IMR-90 (cell line): Measurements from ENCODE around the gene AUTS2.

Source experiments
- BHLHE40 ChIP-seq: fragments of 150-350 bp; IDR thresholded peaks from 2 replicates; pipeline ENCODE4 v1.6.1; 2016; ENCODE audit warnings: mild to moderate bottlenecking, low read depth, low read length
- CEBPB ChIP-seq: IDR thresholded peaks from 2 replicates; pipeline ENCODE4 v1.6.1; 2012; ENCODE audit warnings: low read depth, low read length, improper control_type of control experiment
- CHD1 ChIP-seq: IDR thresholded peaks from 2 replicates; pipeline ENCODE4 v1.6.1; 2012; ENCODE audit warnings: low read depth, low read length, improper control_type of control experiment
- MAZ ChIP-seq: IDR thresholded peaks from 2 replicates; pipeline ENCODE4 v1.6.1; 2012; ENCODE audit warnings: low read depth, mild to moderate bottlenecking, low read length, improper control_type of control experiment, moderate library complexity, borderline replicate concordance
- MXI1 ChIP-seq: IDR thresholded peaks from 2 replicates; pipeline ENCODE4 v1.6.1; 2012; ENCODE audit warnings: low read depth, mild to moderate bottlenecking, low read length, moderate library complexity, borderline replicate concordance
- NFE2L2 ChIP-seq: fragments of 150-350 bp; IDR thresholded peaks from 2 replicates; pipeline ENCODE4 v1.6.1; 2016; ENCODE audit warnings: low read depth, mild to moderate bottlenecking, low read length
- POLR2A ChIP-seq: IDR thresholded peaks from 2 replicates; pipeline ENCODE4 v1.6.1; 2012; ENCODE audit warnings: mild to moderate bottlenecking, low read depth, low read length
- RAD21 ChIP-seq: IDR thresholded peaks from 2 replicates; pipeline ENCODE4 v1.6.1; 2012; ENCODE audit warnings: low read length, improper control_type of control experiment
- RCOR1 ChIP-seq: IDR thresholded peaks from 2 replicates; pipeline ENCODE4 v1.6.1; 2012; ENCODE audit warnings: mild to moderate bottlenecking, low read length, improper control_type of control experiment; ENCODE audit not compliant: insufficient replicate concordance
- RFX5 ChIP-seq: IDR thresholded peaks from 2 replicates; pipeline ENCODE4 v1.8.0; 2012; ENCODE audit warnings: low read depth, mild to moderate bottlenecking, low read length, moderate library complexity
- SMC3 ChIP-seq: fragments of 150-350 bp; IDR thresholded peaks from 2 replicates; pipeline ENCODE4 v1.6.1; 2016; ENCODE audit warnings: low read depth, mild to moderate bottlenecking, antibody characterized with exemption, low read length, moderate library complexity
- TF ChIP-seq, protein P1 (sequence below): conservative IDR thresholded peaks from 2 replicates; pipeline ENCODE4 v1.5.1; 2012; ENCODE audit warnings: mild to moderate bottlenecking, low read depth, low read length, improper control_type of control experiment
- TF ChIP-seq, protein P2 (sequence below): fragments of 150-350 bp; IDR thresholded peaks from 2 replicates; pipeline ENCODE4 v1.6.1; 2017; ENCODE audit warnings: mild to moderate bottlenecking, antibody characterized with exemption, low read length, low read depth
- TF ChIP-seq, protein P3 (sequence below): fragments of 150-350 bp; IDR thresholded peaks from 2 replicates; pipeline ENCODE4 v1.6.1; 2016; ENCODE audit warnings: low read depth, mild to moderate bottlenecking, low read length, moderate library complexity, borderline replicate concordance

DNA sequence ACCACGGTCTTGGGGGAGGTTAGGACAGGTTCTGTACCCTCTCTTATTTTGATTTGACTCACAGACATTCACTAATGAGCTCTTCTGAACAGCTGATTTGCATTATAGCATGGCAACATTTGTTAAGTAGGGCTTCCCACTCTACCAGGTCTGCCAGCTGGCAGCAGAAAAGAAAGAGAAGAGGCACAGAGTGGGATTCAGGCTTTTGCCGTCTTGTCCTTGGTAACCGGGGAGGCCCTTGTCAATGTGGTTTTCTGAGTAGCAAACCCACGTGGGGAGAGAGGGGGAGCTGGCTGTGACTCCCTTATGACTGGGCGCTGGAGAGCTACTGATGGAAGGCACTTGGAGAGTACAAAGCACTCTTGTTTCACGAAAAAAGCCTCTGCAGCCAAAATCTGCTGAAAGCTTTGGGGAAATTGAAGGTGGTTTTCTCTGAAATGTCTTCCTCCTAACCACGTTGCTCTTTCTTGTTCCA, 1178.4 kb downstream of the AUTS2 start:
- TF ChIP-seq, protein P1, sequence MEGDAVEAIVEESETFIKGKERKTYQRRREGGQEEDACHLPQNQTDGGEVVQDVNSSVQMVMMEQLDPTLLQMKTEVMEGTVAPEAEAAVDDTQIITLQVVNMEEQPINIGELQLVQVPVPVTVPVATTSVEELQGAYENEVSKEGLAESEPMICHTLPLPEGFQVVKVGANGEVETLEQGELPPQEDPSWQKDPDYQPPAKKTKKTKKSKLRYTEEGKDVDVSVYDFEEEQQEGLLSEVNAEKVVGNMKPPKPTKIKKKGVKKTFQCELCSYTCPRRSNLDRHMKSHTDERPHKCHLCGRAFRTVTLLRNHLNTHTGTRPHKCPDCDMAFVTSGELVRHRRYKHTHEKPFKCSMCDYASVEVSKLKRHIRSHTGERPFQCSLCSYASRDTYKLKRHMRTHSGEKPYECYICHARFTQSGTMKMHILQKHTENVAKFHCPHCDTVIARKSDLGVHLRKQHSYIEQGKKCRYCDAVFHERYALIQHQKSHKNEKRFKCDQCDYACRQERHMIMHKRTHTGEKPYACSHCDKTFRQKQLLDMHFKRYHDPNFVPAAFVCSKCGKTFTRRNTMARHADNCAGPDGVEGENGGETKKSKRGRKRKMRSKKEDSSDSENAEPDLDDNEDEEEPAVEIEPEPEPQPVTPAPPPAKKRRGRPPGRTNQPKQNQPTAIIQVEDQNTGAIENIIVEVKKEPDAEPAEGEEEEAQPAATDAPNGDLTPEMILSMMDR: no peak
- TF ChIP-seq RCOR1 (no peak), POLR2A (no peak), RAD21 (no peak), CEBPB (no peak), SMC3 (no peak), RFX5 (no peak), BHLHE40 (no peak), NFE2L2 (no peak), CHD1 (no peak), MAZ (no peak), MXI1 (no peak)
- TF ChIP-seq, protein P2, sequence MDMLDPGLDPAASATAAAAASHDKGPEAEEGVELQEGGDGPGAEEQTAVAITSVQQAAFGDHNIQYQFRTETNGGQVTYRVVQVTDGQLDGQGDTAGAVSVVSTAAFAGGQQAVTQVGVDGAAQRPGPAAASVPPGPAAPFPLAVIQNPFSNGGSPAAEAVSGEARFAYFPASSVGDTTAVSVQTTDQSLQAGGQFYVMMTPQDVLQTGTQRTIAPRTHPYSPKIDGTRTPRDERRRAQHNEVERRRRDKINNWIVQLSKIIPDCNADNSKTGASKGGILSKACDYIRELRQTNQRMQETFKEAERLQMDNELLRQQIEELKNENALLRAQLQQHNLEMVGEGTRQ: no peak
- TF ChIP-seq, protein P3, sequence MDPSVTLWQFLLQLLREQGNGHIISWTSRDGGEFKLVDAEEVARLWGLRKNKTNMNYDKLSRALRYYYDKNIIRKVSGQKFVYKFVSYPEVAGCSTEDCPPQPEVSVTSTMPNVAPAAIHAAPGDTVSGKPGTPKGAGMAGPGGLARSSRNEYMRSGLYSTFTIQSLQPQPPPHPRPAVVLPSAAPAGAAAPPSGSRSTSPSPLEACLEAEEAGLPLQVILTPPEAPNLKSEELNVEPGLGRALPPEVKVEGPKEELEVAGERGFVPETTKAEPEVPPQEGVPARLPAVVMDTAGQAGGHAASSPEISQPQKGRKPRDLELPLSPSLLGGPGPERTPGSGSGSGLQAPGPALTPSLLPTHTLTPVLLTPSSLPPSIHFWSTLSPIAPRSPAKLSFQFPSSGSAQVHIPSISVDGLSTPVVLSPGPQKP: no peak
